OCI-LY3 (cell line): ENCODE data around the gene DOCK4.
"Not testable (repeated sequence)": the region's sequence is repeated elsewhere in the genome, so short reads cannot be mapped to it uniquely, and the experiment has no call there.

Experiments
- H2AFZ ChIP-seq: fragments of 200-600, 300-600 bp; shearing (Covaris generic); 2 replicates; pipeline ENCODE4 v1.6.0; 2014; ENCODE audit warnings: antibody characterized with exemption, low read depth, low read length
- H3K27ac ChIP-seq: fragments of 200-600, 300-600 bp; sonication (generic); 2 replicates; pipeline ENCODE4 v1.5.1; 2014; ENCODE audit warnings: mild to moderate bottlenecking, low read length, moderate library complexity, mixed read lengths
- H3K27me3 ChIP-seq: fragments of 200-600, 300-600 bp; sonication (generic); 2 replicates; pipeline ENCODE4 v1.6.1; 2014; ENCODE audit warnings: low read depth, low read length, mixed read lengths
- H3K36me3 ChIP-seq: fragments of 200-600, 300-600 bp; sonication (generic); replicated peaks from 2 replicates; pipeline ENCODE3; 2014; ENCODE audit warnings: low read depth, low read length, mixed read lengths
- H3K4me1 ChIP-seq: fragments of 300-600, 200-600 bp; sonication (generic); 2 replicates; pipeline ENCODE4 v1.6.1; 2014; ENCODE audit warnings: low read length, mixed read lengths
- H3K4me2 ChIP-seq: fragments of 200-600, 300-600 bp; sonication (generic); 2 replicates; pipeline ENCODE4 v1.6.1; 2014; ENCODE audit warnings: low read length, mixed read lengths
- H3K4me3 ChIP-seq: fragments of 300-600, 200-600 bp; sonication (generic); 2 replicates; pipeline ENCODE4 v1.5.1; 2014; ENCODE audit warnings: antibody characterized with exemption, mild to moderate bottlenecking, low read length, moderate library complexity
- H3K79me2 ChIP-seq: fragments of 300-600, 200-600 bp; shearing (Covaris generic); 2 replicates; pipeline ENCODE4 v1.6.1; 2014; ENCODE audit warnings: mild to moderate bottlenecking, low read length, mixed read lengths
- H3K9ac ChIP-seq: fragments of 300-600, 200-600 bp; shearing (Covaris generic); 2 replicates; pipeline ENCODE4 v1.6.0; 2014; ENCODE audit warnings: mild to moderate bottlenecking, low read length, moderate library complexity
- H3K9me3 ChIP-seq: fragments of 200-600, 300-600 bp; shearing (Covaris generic); 2 replicates; pipeline ENCODE4 v1.6.1; 2014; ENCODE audit warnings: low read length, mixed read lengths; ENCODE audit not compliant: insufficient read depth
- H4K20me1 ChIP-seq: fragments of 200-600, 300-600 bp; sonication (generic); 2 replicates; pipeline ENCODE4 v1.6.1; 2016; ENCODE audit warnings: low read length, mixed read lengths; ENCODE audit not compliant: insufficient read depth
- CTCF ChIP-seq: fragments of 200-600, 300-600 bp; sonication (generic); IDR thresholded peaks from 2 replicates; pipeline ENCODE4 v1.5.1; 2014; ENCODE audit warnings: antibody characterized with exemption, low read length, low read depth
- EZH2phosphoT487 ChIP-seq: fragments of 200-600 bp; shearing (Covaris generic); IDR thresholded peaks from 2 replicates; pipeline ENCODE4 v1.6.1; 2018; ENCODE audit warnings: antibody characterized with exemption, mixed run types, low read depth

Gene DOCK4

GRCh38 chr7:111918461-111918860 lies 287.7 kb downstream of the DOCK4 start:
- no peaks in the 10 kb centered on the region for H3K27me3 ChIP-seq
- H3K4me1 ChIP-seq = no peaks in the 10 kb centered on the region
- no peak overlapping the region for H3K27ac ChIP-seq
- no peaks in the 10 kb centered on the region for H3K9me3 ChIP-seq
- no peak overlapping the region for H3K4me3 ChIP-seq
- H2AFZ ChIP-seq = no peak overlapping the region
- H3K4me2 ChIP-seq = no peak overlapping the region
- H3K9ac ChIP-seq = no peak overlapping the region
- no peaks in the 10 kb centered on the region for H3K79me2 ChIP-seq
- no peaks in the 10 kb centered on the region for H3K36me3 ChIP-seq
- no peaks in the 10 kb centered on the region for H4K20me1 ChIP-seq
- no peak for TF ChIP-seq CTCF
- TF ChIP-seq EZH2phosphoT487 = no peak

- H3K9me3 ChIP-seq, H3K4me1 ChIP-seq, H3K4me2 ChIP-seq, H2AFZ ChIP-seq, H4K20me1 ChIP-seq, H3K79me2 ChIP-seq, H3K27me3 ChIP-seq, H3K36me3 ChIP-seq, H3K4me3 ChIP-seq, H3K9ac ChIP-seq, H3K27ac ChIP-seq: not testable (repeated sequence)
Measured at GRCh38 chr7:111917404-111917803, 288.8 kb downstream of the DOCK4 start.

GRCh38 chr7:111914291-111914690 lies 291.9 kb downstream of the DOCK4 start:
- H3K79me2 ChIP-seq = no peaks in the 10 kb centered on the region
- no peak overlapping the region for H3K4me3 ChIP-seq
- no peak overlapping the region for H3K27ac ChIP-seq
- no peak overlapping the region for H3K9ac ChIP-seq
- no peaks in the 10 kb centered on the region for H4K20me1 ChIP-seq
- no peak overlapping the region for H3K4me2 ChIP-seq
- H3K9me3 ChIP-seq = no peaks in the 10 kb centered on the region
- H3K27me3 ChIP-seq = no peaks in the 10 kb centered on the region
- H3K4me1 ChIP-seq = no peaks in the 10 kb centered on the region
- H2AFZ ChIP-seq = no peak overlapping the region
- TF ChIP-seq EZH2phosphoT487 = no peak
- no peaks in the 10 kb centered on the region for H3K36me3 ChIP-seq

- no peak overlapping the region for H3K4me2 ChIP-seq
- no peak overlapping the region for H3K4me3 ChIP-seq
- H3K27ac ChIP-seq = no peak overlapping the region
- H3K9ac ChIP-seq = no peak overlapping the region
- no peaks in the 10 kb centered on the region for H3K9me3 ChIP-seq
- no peaks in the 10 kb centered on the region for H3K27me3 ChIP-seq
- no peaks in the 10 kb centered on the region for H3K4me1 ChIP-seq
- H4K20me1 ChIP-seq = no peaks in the 10 kb centered on the region
- H3K36me3 ChIP-seq = no peaks in the 10 kb centered on the region
- H3K79me2 ChIP-seq = no peaks in the 10 kb centered on the region
- no peak overlapping the region for H2AFZ ChIP-seq
- TF ChIP-seq CTCF (no peak), EZH2phosphoT487 (no peak)
Measured at GRCh38 chr7:111911166-111911961, 294.8 kb downstream of the DOCK4 start.

GRCh38 chr7:111910656-111911055 lies 295.5 kb downstream of the DOCK4 start:
- H3K9ac ChIP-seq = no peak overlapping the region
- no peaks in the 10 kb centered on the region for H3K36me3 ChIP-seq
- H3K4me3 ChIP-seq = no peak overlapping the region
- no peaks in the 10 kb centered on the region for H3K27me3 ChIP-seq
- H3K4me1 ChIP-seq = no peaks in the 10 kb centered on the region
- H3K79me2 ChIP-seq = no peaks in the 10 kb centered on the region
- no peaks in the 10 kb centered on the region for H4K20me1 ChIP-seq
- no peak for TF ChIP-seq CTCF
- no peak for TF ChIP-seq EZH2phosphoT487
- H3K27ac ChIP-seq = no peak overlapping the region
- H3K9me3 ChIP-seq = no peaks in the 10 kb centered on the region
- no peak overlapping the region for H3K4me2 ChIP-seq
- H2AFZ ChIP-seq = no peak overlapping the region

- not testable (repeated sequence) for H3K4me2 ChIP-seq, H3K79me2 ChIP-seq, H3K27me3 ChIP-seq, H3K27ac ChIP-seq, H3K9ac ChIP-seq, H4K20me1 ChIP-seq, H2AFZ ChIP-seq, H3K4me1 ChIP-seq, H3K9me3 ChIP-seq, H3K4me3 ChIP-seq, H3K36me3 ChIP-seq
Measured at GRCh38 chr7:111908673-111909072, 297.5 kb downstream of the DOCK4 start.
